CD4-positive, alpha-beta T cell treated with Interleukin-12 subunit alpha and Interleukin-12 subunit beta, for 1 hour (primary cell): ENCODE data around the gene CUL5.
A peak's percentile ranks its signal among the peaks of the same experiment; 100 is the strongest.
"Not testable (repeated sequence)": the region's sequence is repeated elsewhere in the genome, so short reads cannot be mapped to it uniquely, and the experiment has no call there.

Experiments used
- DNase-seq: peaks from one replicate; pipeline ENCODE4 v3.0.0-alpha.2; 2020

CUL5 gene

DNA sequence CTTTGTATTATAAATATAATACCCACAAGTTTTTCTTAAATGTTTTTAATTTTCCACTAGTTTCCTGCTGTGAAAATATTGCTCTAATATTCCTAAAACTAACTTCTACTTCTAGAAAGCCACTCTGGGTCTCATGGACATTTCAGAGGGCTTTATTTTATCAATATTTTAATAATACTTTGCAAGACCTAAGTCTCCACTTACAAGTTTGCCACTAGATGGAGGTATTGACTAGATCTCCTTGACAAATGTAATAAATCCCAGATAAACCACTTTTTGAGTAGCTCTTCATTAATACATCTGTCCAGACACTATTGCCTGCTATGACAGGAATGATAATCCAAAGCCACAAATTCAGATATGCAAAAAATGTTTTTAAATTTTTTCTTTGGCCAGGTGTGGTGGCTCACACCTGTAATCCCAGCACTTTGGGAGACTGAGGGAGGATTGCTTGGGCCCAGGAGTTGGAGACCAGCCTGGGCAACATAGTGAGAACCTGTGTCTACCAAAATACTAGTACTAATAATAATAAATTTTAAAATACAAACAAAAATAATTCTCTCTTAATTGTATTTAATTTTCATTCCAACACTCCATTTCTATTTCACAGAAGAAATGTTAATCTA lies 109.2 kb downstream of the CUL5 start:
- DNase-seq, result peak; percentile 46

DNA sequence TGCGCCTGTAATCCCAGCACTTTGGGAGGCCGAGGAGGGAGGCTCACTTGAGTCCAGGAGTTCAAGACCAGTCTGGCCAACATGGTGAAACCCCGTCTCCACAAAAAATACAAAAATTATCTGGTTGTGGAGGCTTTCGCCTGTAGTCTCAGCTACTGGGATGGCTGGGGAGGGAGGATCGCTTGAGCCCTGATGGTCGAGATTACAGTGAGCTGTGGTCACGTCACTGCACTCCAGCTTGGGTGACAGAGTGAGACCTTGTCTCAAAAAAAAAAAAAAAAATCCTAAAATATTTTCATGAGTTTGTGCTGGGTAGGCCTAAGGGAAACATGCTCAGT lies 112.2 kb downstream of the CUL5 start:
- DNase-seq, result not testable (repeated sequence)

- peak; percentile 94 for DNase-seq
These were observed 112.8 kb downstream of the CUL5 start, which contains the start of gene ACAT1 for GRCh38 chr11:108121274-108122155. ACAT1 (plus strand) TSS chr11:108121567; CDS start chr11:108121607, 40 bp downstream.

- DNase-seq, result no peak
These were observed 113.5 kb downstream of the CUL5 start for GRCh38 chr11:108122166-108122628.

GRCh38 chr11:108125096-108125495 lies 116.4 kb downstream of the CUL5 start:
- no peak for DNase-seq

GRCh38 chr11:108128772-108129171 lies 120.1 kb downstream of the CUL5 start:
- no peak for DNase-seq

- no peak for DNase-seq
These were observed 123.3 kb downstream of the CUL5 start for GRCh38 chr11:108131993-108132392.

DNA sequence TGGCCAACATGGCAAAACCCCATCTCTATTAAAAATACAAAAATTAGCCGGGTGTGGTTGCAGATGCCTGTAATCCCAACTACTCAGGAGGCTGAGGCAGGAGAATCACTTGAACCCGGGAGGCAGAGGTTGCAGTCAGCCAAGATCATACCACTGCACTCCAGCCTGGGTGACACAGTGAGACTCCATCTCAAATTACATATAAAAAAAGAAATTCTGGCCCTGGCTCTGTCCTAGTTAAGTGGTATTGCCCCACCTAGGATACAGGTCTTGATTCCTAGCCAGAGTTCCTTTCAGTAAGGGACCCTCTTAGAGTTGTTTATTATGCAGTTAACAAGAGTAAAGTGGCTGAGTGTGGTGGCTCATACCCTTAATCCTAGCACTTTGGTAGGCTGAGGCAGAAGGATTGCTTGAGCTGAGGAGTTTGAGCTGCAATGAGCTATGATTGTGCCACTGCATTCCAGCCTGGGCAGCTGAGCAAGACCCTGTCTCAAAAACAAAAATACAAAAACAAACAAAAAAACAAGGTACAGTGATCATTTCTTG lies 124.4 kb downstream of the CUL5 start:
- DNase-seq, result not testable (repeated sequence)

- DNase-seq, result peak; percentile 31
These were observed 127.3 kb downstream of the CUL5 start for GRCh38 chr11:108135845-108136544.

GRCh38 chr11:108137212-108137611 lies 128.5 kb downstream of the CUL5 start:
- DNase-seq, result no peak

GRCh38 chr11:108142304-108142703 lies 133.6 kb downstream of the CUL5 start:
- DNase-seq, result no peak

DNA sequence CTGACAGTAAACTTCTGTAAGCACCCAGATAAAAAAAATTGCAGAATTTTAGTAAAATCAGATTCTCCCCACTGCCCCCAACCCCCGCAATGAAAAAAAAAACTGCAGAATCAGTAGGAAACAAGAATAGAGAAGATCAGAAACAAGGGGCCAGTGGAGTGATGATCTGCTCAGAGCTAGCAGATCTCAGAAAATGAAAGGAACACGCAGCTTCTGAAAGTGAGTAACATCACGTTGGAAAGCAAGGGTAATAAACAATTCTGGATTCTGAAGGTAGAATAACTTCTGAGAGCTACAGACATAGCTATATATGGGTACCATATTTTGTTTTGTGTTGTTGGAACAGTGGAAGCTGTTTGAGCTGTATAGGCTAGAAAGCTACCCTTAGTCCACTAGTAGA lies 135.9 kb downstream of the CUL5 start:
- DNase-seq, result no peak

DNA sequence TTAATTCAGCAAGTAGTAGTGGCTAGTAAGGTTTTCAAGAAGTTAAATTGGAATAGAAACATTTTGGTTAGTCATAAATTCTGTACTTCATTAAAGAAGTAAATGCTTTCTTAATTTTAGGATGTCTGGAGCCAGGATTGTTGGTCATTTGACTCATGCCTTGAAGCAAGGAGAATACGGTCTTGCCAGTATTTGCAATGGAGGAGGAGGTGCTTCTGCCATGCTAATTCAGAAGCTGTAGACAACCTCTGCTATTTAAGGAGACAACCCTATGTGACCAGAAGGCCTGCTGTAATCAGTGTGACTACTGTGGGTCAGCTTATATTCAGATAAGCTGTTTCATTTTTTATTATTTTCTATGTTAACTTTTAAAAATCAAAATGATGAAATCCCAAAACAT lies 138.5 kb downstream of the CUL5 start:
- DNase-seq, result no peak

DNA sequence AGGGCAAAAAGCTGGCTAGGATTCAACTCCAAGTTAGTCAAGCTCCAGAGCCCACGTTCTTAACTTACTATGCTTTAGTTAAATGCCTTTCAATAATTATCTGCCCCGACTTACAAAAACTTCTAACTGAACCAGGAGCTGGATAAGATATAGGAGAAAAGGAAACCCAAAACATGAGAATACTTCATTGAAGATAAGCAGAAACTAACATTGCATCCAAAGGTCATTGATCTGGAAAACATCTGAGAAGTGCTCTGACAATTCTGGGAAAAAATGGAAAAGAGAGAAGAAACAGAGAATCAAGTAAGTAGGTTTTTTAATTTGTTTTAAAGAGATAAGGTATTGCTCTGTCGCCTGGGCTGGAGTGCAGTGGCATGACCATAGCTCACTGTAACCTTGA lies 139.9 kb downstream of the CUL5 start:
- no peak for DNase-seq

GRCh38 chr11:108154591-108154990 lies 145.9 kb downstream of the CUL5 start:
- DNase-seq, result no peak
